Dendritic cell treated with granulocyte-macrophage colony-stimulating factor and Interleukin-4, amounts not matched to agents 40 ng/mL and 50 ng/mL, for 4 days (primary cell): ENCODE measurements around the gene TEX19.

Source experiments
- H3K27ac Mint-ChIP-seq: one replicate; pipeline ENCODE4 v1.8.0; 2022; ENCODE audit warnings: mild to moderate bottlenecking, mixed read lengths
- H3K27me3 Mint-ChIP-seq: one replicate; pipeline ENCODE4 v1.8.0; 2022; ENCODE audit warnings: mild to moderate bottlenecking, mixed read lengths
- H3K36me3 Mint-ChIP-seq: one replicate; pipeline ENCODE4 v1.8.0; 2022; ENCODE audit warnings: low read depth, mixed read lengths
- H3K4me1 Mint-ChIP-seq: one replicate; pipeline ENCODE4 v1.8.0; 2022; ENCODE audit warnings: low read depth, mixed read lengths
- H3K4me3 Mint-ChIP-seq: one replicate; pipeline ENCODE4 v1.8.0; 2022; ENCODE audit warnings: mild to moderate bottlenecking, moderate library complexity, mixed read lengths
- H3K9me3 Mint-ChIP-seq: one replicate; pipeline ENCODE4 v1.8.0; 2022; ENCODE audit warnings: mixed read lengths
- intact Hi-C: fragments of 100-400 bp; cut with micrococcal nuclease; formaldehyde crosslinking; loops from one replicate; pipeline ENCODE4 v1.15.0; 2022

Gene TEX19

DNA sequence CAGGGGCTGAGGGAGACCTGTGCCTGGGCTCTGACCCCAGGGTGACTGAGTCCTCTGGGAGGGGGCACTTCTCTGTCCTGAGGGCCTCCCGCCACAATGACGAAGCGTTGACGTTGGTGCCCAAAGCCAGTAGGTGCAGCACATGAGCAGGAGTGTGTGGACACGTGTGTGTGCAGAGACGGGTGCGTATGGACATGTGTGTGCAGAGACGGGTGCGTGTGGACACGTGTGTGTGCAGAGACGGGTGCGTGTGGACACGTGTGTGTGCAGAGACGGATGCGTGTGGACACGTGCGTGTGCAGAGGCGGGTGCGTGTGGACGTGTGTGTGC is 40.9 kb upstream of the TEX19 start:
- H3K9me3 Mint-ChIP-seq = no peaks in the 10 kb centered on the region
- no peak overlapping the region for H3K27ac Mint-ChIP-seq
- H3K36me3 Mint-ChIP-seq = peaks cover 18% of the 10 kb centered on the region
- H3K4me1 Mint-ChIP-seq = peaks cover 27% of the 10 kb centered on the region
- no peak overlapping the region for H3K4me3 Mint-ChIP-seq
- intact Hi-C loops = loop anchor here (10.0 kb wide), 1 partner anchor 53 kb away; no protein-coding TSS in a partner anchor
- H3K27me3 Mint-ChIP-seq = peaks cover 54% of the 10 kb centered on the region

DNA sequence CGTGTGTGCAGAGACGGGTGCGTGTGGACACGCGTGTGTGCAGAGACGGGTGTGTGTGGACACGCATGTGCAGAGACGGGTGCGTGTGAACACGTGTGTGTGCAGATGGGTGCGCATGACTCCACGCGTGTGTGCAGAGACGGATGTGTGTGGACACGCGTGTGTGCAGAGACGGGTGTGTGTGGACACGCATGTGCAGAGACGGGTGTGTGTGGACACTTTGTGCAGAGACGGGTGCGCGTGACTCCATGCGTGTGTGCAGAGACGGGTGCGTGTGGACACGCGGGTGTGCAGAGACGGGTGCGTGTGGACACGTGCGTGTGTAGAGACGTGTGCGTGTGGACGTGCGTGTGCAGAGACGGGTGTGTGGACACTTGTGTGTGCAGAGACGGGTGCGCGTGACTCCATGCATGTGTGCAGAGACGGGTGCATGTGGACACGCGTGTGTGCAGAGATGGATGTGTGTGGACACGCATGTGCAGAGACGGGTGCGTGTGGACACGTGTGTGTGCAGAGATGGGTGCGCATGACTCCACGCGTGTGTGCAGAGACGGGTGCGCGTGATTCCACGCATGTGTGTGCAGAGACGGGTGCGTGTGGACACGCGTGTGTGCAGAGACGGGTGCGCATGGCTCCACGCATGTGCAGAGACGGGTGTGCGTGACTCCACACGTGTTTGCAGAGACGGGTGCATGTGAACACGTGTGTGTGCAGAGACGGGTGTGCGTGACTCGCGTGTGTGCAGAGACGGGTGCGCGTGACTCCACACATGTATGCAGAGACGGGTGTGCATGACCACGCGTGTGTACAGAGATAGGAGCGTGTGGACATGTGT is 40.1 kb upstream of the TEX19 start:
- intact Hi-C loops = loop anchor here (10.0 kb wide), 1 partner anchor 54 kb away; no protein-coding TSS in a partner anchor
- Mint-ChIP-seq H3K9me3 (no peaks in the 10 kb centered on the region), H3K4me3 (no peak overlapping the region), H3K36me3 (peaks cover 26% of the 10 kb centered on the region), H3K4me1 (peaks cover 24% of the 10 kb centered on the region), H3K27ac (no peak overlapping the region), H3K27me3 (peaks cover 51% of the 10 kb centered on the region)

DNA sequence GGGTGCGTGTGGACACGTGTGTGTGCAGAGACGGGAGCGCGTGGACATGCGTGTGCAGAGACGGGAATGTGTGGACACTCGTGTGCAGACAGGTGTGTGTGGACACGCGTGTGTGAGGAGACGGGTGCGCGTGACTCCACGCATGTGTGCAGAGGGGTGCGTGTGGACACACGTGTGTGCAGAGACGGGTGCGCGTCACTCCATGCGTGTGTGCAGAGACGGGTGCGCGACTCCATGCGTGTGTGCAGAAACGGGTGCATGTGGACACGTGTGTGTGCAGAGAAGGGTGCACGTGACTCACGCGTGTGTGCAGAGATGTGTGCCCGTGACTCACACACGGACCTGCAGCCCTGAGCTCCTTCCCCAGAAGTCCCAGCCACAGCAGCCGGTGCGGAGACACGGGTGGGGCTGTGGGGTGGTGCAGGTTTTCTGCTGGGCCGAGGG is 39.4 kb upstream of the TEX19 start:
- intact Hi-C loops = loop anchor here (5.0 to 10.0 kb wide), 2 partner anchors 55 to 82 kb away; no protein-coding TSS in a partner anchor
- H3K27me3 Mint-ChIP-seq = peaks cover 47% of the 10 kb centered on the region
- H3K4me3 Mint-ChIP-seq = no peak overlapping the region
- peaks cover 18% of the 10 kb centered on the region for H3K4me1 Mint-ChIP-seq
- H3K27ac Mint-ChIP-seq = no peak overlapping the region
- no peaks in the 10 kb centered on the region for H3K9me3 Mint-ChIP-seq
- H3K36me3 Mint-ChIP-seq = peaks cover 33% of the 10 kb centered on the region

DNA sequence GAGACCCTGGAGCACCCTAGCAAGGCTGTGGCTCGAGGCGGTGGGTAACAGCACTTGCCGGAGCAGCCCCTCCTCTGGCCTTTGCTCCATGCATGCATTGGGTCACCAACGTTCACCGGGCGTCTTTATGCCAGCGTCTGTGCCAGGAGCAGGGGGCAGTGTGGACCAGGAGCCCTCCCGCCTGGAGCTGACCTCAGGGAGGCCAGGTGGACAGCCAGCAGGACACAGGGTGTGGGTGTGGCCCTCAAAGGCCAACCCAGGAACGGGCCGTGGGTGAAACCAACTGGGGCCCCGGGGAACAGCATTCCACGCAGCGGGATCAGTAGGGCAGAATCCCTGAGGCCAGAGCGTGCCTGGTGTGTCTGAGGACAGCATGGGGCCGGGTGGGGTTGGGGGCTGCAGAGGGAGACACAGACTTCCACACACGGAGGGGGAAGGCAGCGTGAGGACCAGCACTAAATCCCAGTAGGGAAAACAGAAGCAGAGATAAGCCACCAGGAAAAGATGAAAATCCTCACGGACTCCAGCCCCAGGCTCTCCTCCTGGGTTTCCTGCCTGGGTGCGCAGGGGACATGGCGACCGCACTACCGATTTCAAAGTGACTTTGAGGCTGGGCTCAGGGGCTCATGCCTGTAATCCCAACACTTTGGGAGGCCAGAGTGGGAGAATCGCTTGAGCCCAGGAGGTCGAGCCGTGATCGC is 38.8 kb upstream of the TEX19 start:
- H3K27ac Mint-ChIP-seq = no peak overlapping the region
- peaks cover 43% of the 10 kb centered on the region for H3K27me3 Mint-ChIP-seq
- no peak overlapping the region for H3K4me3 Mint-ChIP-seq
- peaks cover 12% of the 10 kb centered on the region for H3K4me1 Mint-ChIP-seq
- intact Hi-C loops = loop anchor here (5.0 kb wide), 1 partner anchor 83 kb away; no protein-coding TSS in a partner anchor
- no peaks in the 10 kb centered on the region for H3K9me3 Mint-ChIP-seq
- H3K36me3 Mint-ChIP-seq = peaks cover 39% of the 10 kb centered on the region

DNA sequence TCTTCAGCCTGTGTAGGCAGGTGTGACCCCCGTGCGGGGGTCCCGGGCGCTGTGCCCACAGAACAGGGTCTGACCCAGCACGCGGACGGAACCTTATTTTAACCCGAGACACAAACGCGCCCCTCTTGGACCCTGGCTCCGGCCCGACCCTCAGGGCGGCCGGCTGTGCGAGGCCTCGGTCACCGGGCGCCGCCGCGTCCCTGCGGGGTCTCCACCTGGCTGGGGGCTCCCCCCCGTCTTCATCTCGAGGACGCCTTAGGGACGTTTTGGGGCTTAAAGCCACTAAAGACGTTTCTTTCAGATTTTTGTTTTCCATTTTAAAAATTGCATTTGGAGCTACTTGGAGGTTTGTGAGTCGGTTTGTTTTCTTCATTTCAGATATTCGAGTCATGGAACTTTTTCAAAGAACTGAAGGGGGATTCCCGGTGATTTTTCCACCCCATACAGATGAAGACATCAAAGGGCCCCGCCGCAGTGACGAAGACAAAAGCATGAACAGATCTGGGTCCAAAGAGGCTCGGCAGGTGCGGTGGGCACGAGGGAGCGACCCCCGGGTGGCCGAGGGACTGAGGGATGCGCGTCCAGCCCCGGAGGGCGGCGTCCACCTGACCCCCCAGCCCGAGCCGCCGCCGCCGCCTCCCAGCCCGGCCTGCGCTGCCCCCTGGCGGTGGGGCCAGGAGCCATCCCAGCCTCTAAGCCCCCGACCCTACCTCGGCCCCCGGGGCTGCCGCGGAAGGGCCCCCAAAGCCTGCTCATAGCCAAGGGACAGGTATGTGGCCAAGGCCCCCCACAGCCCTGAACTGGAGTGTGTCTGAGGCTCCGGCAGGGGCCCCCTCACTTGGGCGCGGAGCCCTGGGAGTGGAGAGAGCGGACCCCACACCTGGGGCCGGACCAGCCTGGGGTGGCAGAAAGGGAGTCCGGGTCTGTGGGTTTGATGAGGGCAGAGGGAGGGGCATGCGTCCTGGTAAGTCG is 37.8 kb upstream of the TEX19 start:
- intact Hi-C loops = loop anchor here (5.0 kb wide), 1 partner anchor 84 kb away; no protein-coding TSS in a partner anchor
- Mint-ChIP-seq H3K27me3 (peaks cover 33% of the 10 kb centered on the region), H3K4me1 (peaks cover 2% of the 10 kb centered on the region), H3K4me3 (no peak overlapping the region), H3K9me3 (no peaks in the 10 kb centered on the region), H3K27ac (no peak overlapping the region), H3K36me3 (peaks cover 49% of the 10 kb centered on the region)

DNA sequence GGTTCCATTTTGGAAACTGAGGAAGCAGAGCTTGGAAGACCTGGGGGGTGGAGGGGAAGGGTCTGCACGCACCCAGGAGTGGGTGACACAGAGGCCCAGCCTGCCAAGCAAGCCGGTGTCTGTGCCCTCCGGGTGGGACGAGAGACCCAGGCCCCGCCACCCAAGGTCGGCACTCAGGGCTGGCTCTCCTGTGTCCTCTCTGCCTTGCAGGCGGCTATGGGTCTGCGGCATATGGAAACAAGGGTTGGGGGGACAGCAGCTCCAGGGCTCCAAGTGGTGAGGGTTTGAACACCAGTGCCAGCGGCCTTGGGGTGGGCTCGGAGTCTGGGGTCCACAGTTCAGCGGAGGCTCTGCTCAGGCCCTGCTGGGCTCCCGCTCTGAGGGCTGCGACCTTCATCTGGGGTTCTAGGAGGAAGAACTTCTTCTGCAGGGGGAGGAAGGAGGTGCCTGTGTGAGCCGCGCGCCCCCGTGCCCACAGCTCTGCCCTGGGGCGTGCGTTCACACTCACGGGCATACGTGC is 37.0 kb upstream of the TEX19 start:
- no peaks in the 10 kb centered on the region for H3K4me1 Mint-ChIP-seq
- H3K9me3 Mint-ChIP-seq = no peaks in the 10 kb centered on the region
- H3K36me3 Mint-ChIP-seq = peaks cover 57% of the 10 kb centered on the region
- H3K27me3 Mint-ChIP-seq = peaks cover 25% of the 10 kb centered on the region
- no peak overlapping the region for H3K4me3 Mint-ChIP-seq
- H3K27ac Mint-ChIP-seq = no peak overlapping the region
- intact Hi-C loops = loop anchor here (5.0 kb wide), 1 partner anchor 85 kb away; no protein-coding TSS in a partner anchor

DNA sequence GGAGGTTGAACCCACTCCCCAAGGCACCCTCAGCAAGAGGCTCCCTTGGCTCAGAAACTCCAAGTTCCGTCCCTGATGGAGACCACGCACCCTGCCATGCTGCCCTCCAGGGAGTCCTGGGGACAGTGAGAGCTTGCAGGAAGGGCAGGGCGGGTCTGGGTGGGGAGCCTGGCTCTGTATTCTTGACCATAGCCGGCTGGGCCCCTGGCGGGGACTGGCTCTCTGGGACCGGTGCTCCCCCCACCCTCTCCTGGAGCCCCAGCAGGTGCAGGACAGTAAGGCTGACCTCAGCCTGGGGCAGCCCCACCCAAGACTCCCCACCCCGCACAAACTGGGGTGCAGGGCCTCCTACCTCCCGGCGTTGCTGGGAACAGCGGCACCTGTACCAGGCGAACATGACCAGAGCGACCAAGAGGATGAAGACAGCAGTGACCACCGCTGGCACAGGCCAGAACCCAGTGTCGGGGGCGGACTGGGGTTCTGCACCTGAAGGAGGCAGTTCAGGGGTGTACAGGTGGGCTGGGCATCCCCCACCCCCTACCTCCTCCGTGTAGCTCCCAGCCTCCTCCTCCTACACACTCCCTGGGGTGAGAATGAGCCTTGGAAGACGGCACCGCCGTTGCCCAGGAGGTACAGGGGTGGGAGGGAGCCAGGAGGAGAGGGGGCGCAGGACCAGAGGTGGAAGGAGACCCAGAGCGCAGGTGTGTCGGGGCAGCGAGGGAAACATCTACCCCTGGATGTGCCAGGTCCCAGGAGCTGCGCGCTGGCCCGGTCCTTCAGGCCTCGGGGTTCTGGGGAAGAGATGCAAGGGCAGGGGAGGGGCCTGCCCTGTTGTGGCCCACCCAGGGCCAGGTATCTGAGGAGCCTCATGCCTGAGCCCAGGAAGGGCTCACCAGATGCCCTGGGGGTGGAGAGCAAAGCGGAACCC is 36.3 kb upstream of the TEX19 start:
- Mint-ChIP-seq H3K36me3 (peaks cover 64% of the 10 kb centered on the region), H3K4me3 (no peak overlapping the region), H3K27me3 (peaks cover 22% of the 10 kb centered on the region), H3K4me1 (no peaks in the 10 kb centered on the region), H3K9me3 (no peaks in the 10 kb centered on the region), H3K27ac (no peak overlapping the region)
- intact Hi-C loops = loop anchor here (5.0 kb wide), 1 partner anchor 85 kb away; no protein-coding TSS in a partner anchor

DNA sequence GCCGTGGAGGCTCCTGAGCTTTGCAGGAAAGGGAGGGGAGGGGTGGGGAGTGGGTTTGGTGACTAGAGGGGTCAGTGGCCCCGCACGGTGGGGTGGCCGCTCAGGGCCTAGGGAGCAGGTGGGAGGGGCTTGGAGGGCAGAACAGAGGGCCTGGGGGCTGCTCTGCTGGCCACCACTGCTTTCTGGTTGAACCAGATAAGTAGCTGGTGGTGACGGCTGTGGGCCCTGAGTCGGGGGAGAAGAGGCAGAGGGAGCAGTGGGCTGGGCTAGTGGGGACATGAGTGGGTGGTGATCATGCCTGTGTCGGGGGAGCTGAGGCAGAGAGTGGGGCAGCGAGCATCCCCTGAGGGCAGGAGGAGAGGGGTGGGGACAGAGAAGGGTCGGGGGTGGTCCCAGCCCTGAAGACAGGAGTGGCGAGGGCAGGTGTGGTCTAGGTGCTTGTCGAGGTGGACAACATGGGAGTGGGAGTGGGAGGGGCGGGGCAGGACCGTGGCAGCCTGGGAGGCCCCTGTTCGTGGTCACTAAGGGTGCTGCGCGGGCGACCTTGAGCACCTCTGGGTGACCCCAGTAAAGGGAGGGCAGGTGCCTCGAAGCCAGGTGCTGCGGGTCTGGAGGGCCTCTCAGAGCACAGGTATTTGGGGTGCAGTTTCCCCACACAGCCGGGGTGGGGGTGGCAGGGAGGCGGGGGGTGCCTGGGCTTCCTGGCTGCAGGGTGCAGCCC is 35.4 kb upstream of the TEX19 start:
- Mint-ChIP-seq H3K4me3 (no peak overlapping the region), H3K27ac (no peak overlapping the region)
- intact Hi-C loops = loop anchor here (5.0 kb wide), 1 partner anchor 86 kb away; no protein-coding TSS in a partner anchor

DNA sequence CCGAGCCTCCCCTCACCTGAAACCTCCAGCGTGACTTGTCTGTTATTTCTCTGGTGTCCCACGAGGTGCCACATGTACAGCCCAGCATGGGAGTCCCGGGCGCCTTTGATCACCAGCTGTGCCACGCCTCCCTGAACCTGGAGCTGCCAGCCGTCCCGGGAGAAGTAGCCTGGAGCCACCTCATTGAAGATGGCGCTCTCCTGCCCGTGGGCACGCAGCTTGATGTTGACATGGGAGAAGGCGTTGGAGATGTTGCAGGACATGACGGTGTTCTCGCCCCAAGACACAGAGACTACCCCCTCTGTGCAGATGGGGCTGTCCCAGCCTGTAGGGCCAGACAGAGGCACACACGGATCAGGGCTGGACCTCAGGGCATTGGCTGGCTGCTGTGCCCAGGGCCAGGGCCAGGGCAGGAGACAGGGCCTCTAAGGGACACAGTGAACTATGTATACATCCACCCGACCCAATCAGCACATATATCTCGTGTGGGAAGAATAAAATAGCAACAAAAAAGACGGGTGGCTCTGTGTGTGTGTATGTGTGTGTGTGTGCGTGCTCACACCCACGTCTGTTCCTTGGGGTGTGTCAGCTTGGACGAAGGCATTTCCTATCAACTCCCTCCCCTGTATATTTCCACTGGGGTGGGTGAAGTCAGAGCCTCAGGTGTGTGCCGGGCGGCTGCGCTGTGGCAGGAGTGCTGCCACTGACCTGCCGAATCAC is 34.3 kb upstream of the TEX19 start:
- peaks cover 30% of the 10 kb centered on the region for H3K27me3 Mint-ChIP-seq
- H3K9me3 Mint-ChIP-seq = no peaks in the 10 kb centered on the region
- peaks cover 12% of the 10 kb centered on the region for H3K4me1 Mint-ChIP-seq
- peaks cover 80% of the 10 kb centered on the region for H3K36me3 Mint-ChIP-seq
- intact Hi-C loops = loop anchor here (5.0 kb wide), 1 partner anchor 87 kb away; no protein-coding TSS in a partner anchor
- H3K27ac Mint-ChIP-seq = no peak overlapping the region
- H3K4me3 Mint-ChIP-seq = no peak overlapping the region

More for the DNA sequence above, 35.4 kb upstream of the TEX19 start:
- peaks cover 70% of the 10 kb centered on the region for H3K36me3 Mint-ChIP-seq
- H3K27me3 Mint-ChIP-seq = peaks cover 25% of the 10 kb centered on the region
- H3K4me1 Mint-ChIP-seq = peaks cover 1% of the 10 kb centered on the region
- no peaks in the 10 kb centered on the region for H3K9me3 Mint-ChIP-seq

DNA sequence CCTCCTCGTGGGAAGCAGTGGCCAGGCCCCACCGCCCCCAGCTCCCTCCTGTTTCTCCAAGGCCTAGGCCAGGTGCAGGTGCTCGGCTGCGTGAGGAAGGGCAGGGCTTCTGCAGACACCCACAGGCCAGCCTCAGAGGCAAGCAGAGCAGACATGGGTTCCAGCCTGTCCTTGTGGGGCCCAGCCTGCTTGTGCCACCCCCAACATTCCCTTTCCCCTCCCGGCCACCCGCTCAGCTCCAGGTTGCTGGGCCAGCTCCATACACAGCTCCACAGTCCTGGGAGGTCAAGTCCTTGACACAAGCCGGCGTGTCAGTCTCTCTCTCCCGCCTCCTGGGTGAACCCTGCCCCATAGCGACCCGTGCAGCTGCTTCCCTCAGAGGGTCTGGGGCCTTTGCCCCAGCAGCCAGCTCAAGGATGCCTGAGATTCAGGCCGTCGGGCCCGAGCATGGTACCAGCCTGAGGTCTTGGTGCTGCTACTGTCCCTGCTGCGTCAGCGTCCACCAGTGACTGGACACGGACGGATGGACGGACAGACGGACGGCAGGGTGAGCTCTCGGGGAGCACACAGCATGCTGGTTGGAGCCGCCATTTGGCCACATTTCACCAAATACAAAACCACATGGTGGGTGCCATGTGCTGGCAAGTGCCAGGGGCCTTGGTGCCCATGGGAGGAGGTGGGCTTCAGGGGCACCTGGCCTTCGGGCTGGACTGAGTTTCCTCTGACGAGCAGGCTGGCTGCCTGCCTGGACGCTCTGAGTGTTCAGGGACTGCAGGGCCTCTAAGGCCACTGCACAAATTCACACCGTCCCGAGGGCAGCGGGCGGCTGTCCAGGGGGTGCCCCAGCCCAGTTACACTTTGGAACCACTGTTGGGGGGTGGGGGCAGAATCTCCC is 33.5 kb upstream of the TEX19 start:
- H3K36me3 Mint-ChIP-seq = peaks cover 88% of the 10 kb centered on the region
- no peaks in the 10 kb centered on the region for H3K9me3 Mint-ChIP-seq
- peaks cover 33% of the 10 kb centered on the region for H3K27me3 Mint-ChIP-seq
- H3K4me1 Mint-ChIP-seq = peaks cover 17% of the 10 kb centered on the region
- intact Hi-C loops = no loop called here
- H3K4me3 Mint-ChIP-seq = no peak overlapping the region
- H3K27ac Mint-ChIP-seq = no peak overlapping the region

DNA sequence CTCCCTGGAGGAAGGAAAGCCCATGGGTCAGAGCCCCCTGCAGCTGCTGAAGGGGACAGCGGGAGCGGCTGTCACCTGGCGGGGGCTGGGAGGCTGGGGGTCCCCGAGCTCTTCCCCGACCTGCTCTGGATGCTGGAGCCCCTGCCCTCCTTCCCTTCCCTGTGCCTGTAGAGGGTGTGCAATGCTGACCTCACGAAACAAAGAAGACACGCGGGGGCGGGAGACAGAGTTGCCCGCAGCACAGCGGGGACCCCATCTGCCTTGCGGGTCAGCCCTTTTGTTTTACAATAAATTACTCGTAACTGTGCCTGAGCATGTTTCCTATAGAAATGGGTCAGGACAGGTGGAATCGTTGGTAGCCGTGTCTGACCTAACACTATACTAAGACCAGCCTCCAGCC is 31.8 kb upstream of the TEX19 start:
- Mint-ChIP-seq H3K9me3 (no peaks in the 10 kb centered on the region), H3K27ac (no peak overlapping the region), H3K4me3 (no peak overlapping the region), H3K27me3 (peaks cover 37% of the 10 kb centered on the region), H3K36me3 (peaks cover 91% of the 10 kb centered on the region), H3K4me1 (peaks cover 34% of the 10 kb centered on the region)
- intact Hi-C loops = no loop called here
